Left lobe of liver (tissue), 2 donors: ENCODE data around the gene ANKFY1. TPM values are rescaled to one million over a fixed set of nuclear protein-coding genes. Genes with fewer than 3 reads are reported as not detected.

Experiments
- ATAC-seq: fragments of 200-7000 bp; cut with Tn5 transposase; one replicate; pipeline ENCODE4 v1.9.1; 2020; ENCODE audit warnings: mild to moderate bottlenecking, moderate library complexity
- DNase-seq: peaks from one replicate; pipeline ENCODE4 v3.0.0-alpha.2; 2020; ENCODE audit warnings: low spot score
- total RNA-seq: library from RNA; stranded (reverse); gene quantifications from one replicate; pipeline ENCODE4 v1.2.1, GENCODE V29; 2021
- donor health status: DM: no; HTN: no; CAD: no; lungs with moderate emphysema.
- donor health status: DM: no; HTN: yes; CAD: no.

ANKFY1 gene
- total RNA-seq, 1 donor from 2014 or later, result 31.0 TPM

DNA sequence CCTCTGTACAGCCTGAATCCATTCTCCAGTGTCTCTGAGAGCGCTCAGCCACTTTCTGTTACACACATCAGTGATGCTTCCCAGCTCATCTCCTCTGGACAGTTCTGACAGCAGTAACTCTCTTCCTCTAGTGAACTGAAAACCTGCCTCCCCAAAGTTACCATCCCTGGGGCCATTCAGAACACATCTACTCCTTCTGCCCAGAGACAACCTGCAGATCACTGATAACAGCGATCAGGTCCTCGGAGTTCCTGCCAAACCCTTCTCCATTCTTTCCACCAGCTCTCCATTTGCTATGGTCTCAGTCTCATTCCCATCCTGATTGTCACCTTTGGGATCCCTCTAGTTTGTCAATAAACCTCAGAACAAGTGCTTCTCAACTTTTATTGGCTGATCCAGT lies 128.3 kb downstream of the ANKFY1 start:
- no peak for DNase-seq
- ATAC-seq, result no peak

DNA sequence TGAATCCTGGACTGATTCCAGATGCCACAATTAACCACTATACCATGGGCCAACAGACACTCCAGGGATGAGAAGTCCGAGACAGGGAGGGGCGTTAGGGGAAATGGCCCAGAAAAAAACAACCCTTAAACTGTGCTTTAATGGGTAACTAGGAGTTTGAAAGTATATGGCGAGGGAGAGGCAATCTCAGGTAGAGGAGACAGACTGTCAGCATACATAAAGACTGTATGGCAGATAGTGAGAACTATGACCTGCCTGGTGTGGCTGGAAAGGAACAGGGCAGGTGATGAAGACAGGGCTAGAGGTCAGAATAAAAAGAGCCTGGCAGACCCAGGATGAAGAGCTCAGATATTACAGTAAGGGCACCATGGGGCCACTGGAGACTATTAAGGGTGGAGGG lies 129.1 kb downstream of the ANKFY1 start:
- DNase-seq, result no peak
- no peak for ATAC-seq

DNA sequence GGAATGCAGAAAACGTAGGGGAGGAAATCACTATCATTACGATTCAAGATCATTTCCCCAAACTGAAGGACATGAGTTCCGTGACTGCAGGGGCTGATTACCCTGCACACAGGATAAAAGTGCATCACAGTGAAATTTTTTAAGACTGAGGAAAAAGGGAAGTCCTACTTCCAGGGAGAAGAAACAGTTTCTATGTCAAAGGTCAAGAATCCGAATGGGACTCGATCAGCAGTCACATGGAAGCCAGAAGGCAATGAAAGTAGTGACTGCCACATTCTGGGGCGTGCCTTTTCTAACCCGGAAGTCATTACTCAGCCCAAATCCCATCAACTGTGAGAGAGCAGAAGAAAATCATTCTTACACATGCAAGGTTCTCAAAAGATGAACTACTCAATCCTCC lies 133.1 kb downstream of the ANKFY1 start:
- peak; percentile 63 for ATAC-seq

DNA sequence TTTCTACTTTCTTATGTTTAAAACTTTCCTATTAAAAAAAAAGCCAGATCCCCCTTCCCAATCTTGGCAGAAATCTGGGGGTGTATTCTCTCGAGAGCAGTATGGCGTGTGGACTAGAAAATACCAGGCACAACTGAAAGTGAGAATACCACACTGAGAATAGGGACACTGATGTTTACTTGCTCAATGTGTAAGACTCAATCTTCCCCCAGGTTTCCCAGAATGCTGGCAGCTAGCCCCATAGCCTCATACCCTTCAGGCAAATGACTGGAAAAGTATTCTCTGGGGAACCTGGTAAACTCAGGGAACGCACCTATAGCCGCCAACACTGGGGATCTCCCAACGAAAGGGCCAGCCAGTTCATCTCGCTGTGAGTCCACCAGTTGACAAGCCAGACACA lies 136.2 kb downstream of the ANKFY1 start:
- DNase-seq (no peak), ATAC-seq (peak; percentile 68)

More for the DNA sequence above, 133.1 kb downstream of the ANKFY1 start:
- no peak for DNase-seq

DNA sequence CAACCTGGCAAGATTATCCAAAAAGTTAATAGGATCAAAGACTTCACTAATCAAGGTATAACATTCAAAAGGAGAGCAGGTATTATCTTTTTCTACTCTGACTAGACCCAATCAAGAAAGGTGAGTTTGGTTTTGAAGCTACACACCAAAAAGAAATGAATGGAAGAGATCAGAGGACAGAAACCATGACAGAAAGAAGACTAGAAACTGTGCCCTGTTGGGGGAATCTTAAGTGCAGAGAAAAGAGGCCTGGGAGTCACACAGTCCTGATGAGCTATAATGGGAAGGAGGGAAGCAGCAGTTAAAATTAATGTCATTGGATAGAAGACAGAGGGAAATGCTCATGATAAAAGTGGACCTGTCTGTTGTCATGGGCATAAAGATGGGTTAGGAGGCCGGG lies 138.2 kb downstream of the ANKFY1 start:
- ATAC-seq, result no peak
- DNase-seq, result no peak

DNA sequence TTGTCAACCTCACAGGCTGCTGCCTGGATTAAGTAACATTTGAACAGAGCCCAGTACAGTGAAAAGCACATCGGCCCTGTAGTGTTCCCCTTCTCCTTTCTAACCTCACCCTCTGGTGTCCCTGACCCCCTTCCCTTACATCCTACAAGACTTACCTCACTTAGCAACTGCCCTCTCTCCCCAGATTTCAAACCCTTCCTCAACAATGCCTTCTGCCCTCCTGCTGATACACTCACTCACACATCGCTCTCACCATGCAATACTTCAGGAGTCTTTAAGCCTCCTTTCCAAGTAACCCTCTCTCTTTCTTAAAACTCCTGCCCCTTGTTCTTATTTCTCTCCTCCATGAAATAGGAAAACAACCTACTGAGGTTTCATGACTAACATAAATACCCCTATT lies 138.8 kb downstream of the ANKFY1 start:
- ATAC-seq (peak; percentile 16), DNase-seq (no peak)

DNA sequence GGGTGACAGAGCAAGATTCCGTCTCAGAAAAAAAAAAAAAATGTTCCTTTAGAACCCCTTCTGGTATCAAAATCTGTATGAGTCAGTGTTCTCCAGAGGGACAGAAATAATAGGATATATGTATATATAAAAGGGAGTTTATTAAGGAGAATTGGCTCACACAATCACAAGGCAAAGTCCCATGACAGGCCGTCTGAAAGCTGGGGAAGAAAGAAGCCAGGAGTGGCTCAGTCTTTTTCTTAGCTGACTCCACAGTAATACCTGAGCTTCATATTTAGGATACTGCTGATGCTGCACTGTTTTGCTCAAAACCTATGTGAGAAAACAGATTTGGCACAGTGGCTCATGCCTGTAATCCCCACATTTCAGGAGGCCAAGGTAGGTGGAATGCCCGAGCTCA lies 143.4 kb downstream of the ANKFY1 start:
- ATAC-seq (no peak), DNase-seq (no peak)

DNA sequence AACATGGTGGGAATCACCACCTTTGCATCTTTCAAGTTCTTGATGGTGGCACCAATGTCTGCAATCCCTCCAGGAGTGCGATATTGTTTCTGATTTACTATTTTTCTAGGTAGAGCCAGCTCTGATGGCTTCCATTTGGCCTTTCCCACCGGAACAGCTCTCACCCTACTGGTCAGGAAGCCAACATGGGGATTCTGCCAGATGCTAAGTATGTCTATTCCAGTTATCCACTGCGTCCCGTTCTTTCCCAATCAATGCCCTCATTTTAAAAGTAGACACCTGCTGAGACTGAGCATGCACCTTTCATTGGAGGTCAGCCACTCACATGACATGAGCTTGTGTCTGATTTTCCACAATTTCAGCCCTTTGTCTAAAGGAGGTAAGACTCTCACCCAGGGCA lies 144.5 kb downstream of the ANKFY1 start:
- DNase-seq (no peak), ATAC-seq (no peak)

DNA sequence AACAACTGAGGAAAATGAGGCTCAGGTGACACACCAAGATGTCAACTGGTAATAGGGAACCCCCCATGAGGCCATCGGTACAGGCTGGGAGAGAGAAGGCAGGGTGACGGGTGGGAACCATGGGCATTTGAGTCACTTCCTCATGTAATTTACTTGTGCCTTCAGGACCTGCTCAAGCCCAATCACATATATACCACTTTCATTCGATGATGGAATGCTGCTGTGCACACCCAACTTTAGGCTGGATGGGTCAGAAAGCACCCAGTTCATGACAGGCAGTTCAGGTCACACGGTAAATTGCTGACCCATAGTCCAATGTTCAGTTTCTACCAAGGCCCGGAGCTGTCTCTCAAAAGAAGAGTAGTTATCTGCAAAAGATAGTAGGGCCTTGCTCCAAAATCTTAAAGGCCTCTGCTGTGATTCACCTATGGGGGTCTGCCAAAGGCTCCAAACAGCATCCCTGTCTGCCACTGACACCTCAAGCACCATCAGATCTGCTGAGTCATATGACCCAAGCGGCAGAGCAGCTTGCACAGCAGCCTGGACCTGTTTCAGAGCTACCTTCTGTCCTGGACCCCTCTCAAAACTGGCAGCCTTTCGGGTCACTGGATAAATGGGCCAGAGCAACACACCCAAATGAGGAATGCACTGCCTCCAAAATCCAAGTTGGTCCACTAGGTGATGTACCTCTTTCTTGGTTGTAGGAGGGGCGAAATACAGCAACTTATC lies 145.6 kb downstream of the ANKFY1 start:
- DNase-seq, result no peak
- peak; percentile 71 for ATAC-seq

DNA sequence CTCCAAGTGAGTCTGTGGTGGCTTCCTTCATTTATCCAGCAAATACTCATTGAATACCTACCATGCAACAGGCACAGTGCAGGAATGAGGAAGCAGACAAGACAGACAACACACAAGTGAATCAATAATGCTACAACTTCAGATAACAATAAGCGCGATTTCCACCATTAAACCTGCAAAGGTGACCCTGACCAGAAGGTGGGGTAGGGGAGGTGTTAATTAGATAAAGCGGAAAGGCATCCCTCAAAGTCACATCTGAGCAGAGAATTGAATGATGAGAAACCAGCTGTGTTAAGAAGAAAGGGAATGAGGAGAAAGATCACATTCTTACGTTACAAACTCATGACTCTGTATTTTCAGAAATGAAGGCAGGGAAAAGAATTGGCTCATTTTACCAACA lies 147.3 kb downstream of the ANKFY1 start:
- no peak for ATAC-seq
- no peak for DNase-seq

Other genes with a start within 250 kb of the ANKFY1 start
- gene ZZEF1, start 120.9 kb downstream of the ANKFY1 start, total RNA-seq, result 19.1 TPM
- 18.8 TPM for gene CYB5D2, start 120.8 kb downstream of the ANKFY1 start, total RNA-seq
- gene UBE2G1, start 102.7 kb upstream of the ANKFY1 start, total RNA-seq, result 37.8 TPM
- not detected for gene SPNS3, start 170.0 kb upstream of the ANKFY1 start, total RNA-seq
- 11.4 TPM for gene SPNS2, start 234.9 kb upstream of the ANKFY1 start, total RNA-seq